Skeletal muscle tissue (tissue), 4 donors: ENCODE results near the gene LRRC41. TPM values are rescaled to one million over a fixed set of nuclear protein-coding genes. Genes with fewer than 3 reads are reported as not detected.

ENCODE experiments used
- H3K27ac ChIP-seq: one replicate; pipeline ENCODE4 v1.7.0; 2013; ENCODE audit warnings: mild to moderate bottlenecking, low read depth, low read length, inconsistent platforms
- H3K27me3 ChIP-seq, 3 donors: one replicate each; pipeline ENCODE4 v1.7.0; 2013; ENCODE audit warnings: low read length in 3 of 3; ENCODE audit not compliant: control insufficient read depth in 3 of 3, insufficient read depth in 3 of 3
- H3K36me3 ChIP-seq, 3 donors: one replicate each; pipeline ENCODE4 v1.7.0; 2013; ENCODE audit warnings: low read length in 3 of 3; ENCODE audit not compliant: control insufficient read depth in 3 of 3, insufficient read depth in 3 of 3
- H3K4me1 ChIP-seq, 3 donors: one replicate each; pipeline ENCODE4 v1.7.0; 2013; ENCODE audit warnings: low read length in 3 of 3, mild to moderate bottlenecking in 3 of 3; ENCODE audit not compliant: control insufficient read depth in 3 of 3, insufficient read depth in 3 of 3
- H3K4me3 ChIP-seq, 3 donors: one replicate each; pipeline ENCODE4 v1.7.0; 2013; ENCODE audit warnings: low read length in 3 of 3
- H3K9ac ChIP-seq, 3 donors: one replicate each; pipeline ENCODE4 v1.7.0; 2013; ENCODE audit warnings: low read length in 3 of 3, mild to moderate bottlenecking in 3 of 3, moderate library complexity in 2 of 3, low read depth in 1 of 3
- H3K9me3 ChIP-seq, 3 donors: one replicate each; pipeline ENCODE4 v1.7.0; 2013; ENCODE audit warnings: low read length in 3 of 3; ENCODE audit not compliant: control insufficient read depth in 3 of 3
- total RNA-seq: library from RNA; depleted of rRNA; stranded (reverse); fragments of >200 nt; gene quantifications from one replicate; pipeline ENCODE4 v1.2.3, GENCODE V29; 2014
- donor health status: Osteomylitis.

LRRC41 gene
- total RNA-seq, 1 donor from 2014 or later: 55.8 TPM

DNA sequence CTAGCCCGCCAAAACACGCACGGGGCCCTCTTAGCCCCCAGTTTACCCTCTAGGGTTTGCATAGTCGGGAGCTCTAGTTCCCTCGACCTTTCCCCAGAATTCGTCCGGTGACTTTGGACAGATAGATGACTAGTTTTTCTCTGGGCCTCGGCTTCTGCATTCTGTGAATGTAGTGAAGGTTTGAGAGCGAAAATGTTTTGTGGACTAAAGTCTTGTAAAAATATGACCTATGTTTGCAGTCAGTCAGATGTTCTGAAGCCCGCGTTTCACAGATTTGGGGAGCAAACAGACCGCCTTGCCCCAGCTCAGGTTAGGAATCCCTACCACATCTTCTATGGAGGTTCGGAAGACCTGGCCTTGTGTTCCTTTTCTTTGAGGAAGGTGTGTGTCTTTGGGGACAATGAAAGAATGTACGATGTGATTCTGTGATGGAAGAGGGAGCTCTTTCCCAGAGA lies 483 bp upstream of the LRRC41 start:
- Histone ChIP-seq H3K36me3 (peaks cover 2 to 5% (median 3%) of the 10 kb centered on the region in 3 donors), H3K4me1 (peaks cover 33 to 51% (median 34%) of the 10 kb centered on the region in 3 donors)

DNA sequence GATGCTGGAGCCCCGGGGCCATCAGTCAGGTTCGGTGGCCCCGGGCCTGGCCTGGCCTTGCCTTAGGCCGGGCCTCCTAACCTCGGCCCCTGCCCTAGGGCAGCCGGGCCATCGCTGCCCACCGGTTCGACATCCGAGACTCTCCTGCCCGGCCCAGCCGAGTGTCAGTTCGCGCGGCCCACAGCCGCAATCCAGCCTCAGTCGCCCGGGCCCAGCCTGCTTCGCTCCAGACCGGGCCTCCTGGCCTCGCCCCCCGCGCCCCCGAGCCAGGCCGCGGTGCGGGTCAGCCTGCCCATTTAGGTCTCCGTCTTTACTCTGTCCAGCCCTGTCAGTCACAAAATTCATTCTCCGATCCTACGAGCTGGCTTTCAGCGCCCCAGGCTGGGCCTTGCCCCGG lies 777 bp downstream of the LRRC41 start:
- H3K36me3 ChIP-seq: peaks cover 3 to 8% (median 7%) of the 10 kb centered on the region in 3 donors
- H3K27ac ChIP-seq: peak overlapping the region; percentile 99
- H3K27me3 ChIP-seq: no peaks in the 10 kb centered on the region
- peaks cover 38 to 48% (median 41%) of the 10 kb centered on the region in 3 donors for H3K4me1 ChIP-seq
- peak overlapping the region; percentile 96 to 98 (median 97) for H3K9ac ChIP-seq
- peak overlapping the region; percentile 71 to 92 (median 89) for H3K4me3 ChIP-seq
- no peaks in the 10 kb centered on the region for H3K9me3 ChIP-seq

More for the DNA sequence above, 483 bp upstream of the LRRC41 start:
- Histone ChIP-seq H3K9ac (peak overlapping the region; percentile 96 to 98 (median 97)), H3K27ac (peak overlapping the region; percentile 99), H3K4me3 (peak overlapping the region; percentile 89 to 98 (median 92)), H3K27me3 (no peaks in the 10 kb centered on the region), H3K9me3 (no peaks in the 10 kb centered on the region)

GRCh38 chr1:46301808-46302640 lies 1.4 kb downstream of the LRRC41 start:
- H3K27ac ChIP-seq: peak overlapping the region; percentile 99
- H3K9ac ChIP-seq: peak overlapping the region; percentile 96 to 98 (median 97)
- H3K4me3 ChIP-seq: peak overlapping the region; percentile 71 to 92 (median 89)
- no peaks in the 10 kb centered on the region for H3K9me3 ChIP-seq
- peaks cover 9 to 12% (median 9%) of the 10 kb centered on the region in 3 donors for H3K36me3 ChIP-seq
- peaks cover 32 to 41% (median 37%) of the 10 kb centered on the region in 3 donors for H3K4me1 ChIP-seq
- H3K27me3 ChIP-seq: no peaks in the 10 kb centered on the region

DNA sequence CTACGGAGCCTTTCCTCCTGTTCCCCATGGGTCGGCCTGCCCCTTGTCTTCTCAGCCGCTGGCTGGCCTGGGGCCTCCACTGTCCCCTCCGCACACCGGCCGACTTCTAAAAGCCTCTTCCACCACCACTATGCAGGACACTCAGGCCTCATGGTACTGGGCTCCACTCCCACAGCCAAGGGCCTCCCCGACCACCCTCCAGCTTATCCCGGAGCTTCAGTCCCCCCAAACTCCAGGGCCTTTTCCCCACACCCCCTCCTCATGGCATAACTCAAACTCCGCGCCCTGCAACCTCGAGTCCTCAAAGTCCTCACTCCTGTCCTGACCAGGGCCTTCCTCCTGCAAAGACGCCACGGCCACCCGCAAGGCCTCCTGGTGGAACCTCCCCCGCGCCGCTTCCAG lies 2.0 kb downstream of the LRRC41 start:
- H3K9me3 ChIP-seq: no peaks in the 10 kb centered on the region
- H3K27ac ChIP-seq: peak overlapping the region; percentile 99
- H3K4me3 ChIP-seq: peak overlapping the region; percentile 71 to 92 (median 89)
- H3K4me1 ChIP-seq: peaks cover 31 to 36% (median 34%) of the 10 kb centered on the region in 3 donors
- peaks cover 14 to 15% (median 14%) of the 10 kb centered on the region in 3 donors for H3K36me3 ChIP-seq
- no peaks in the 10 kb centered on the region for H3K27me3 ChIP-seq
- H3K9ac ChIP-seq: peak overlapping the region; percentile 96 to 98 (median 97)

GRCh38 chr1:46300673-46301405 lies 2.6 kb downstream of the LRRC41 start:
- Histone ChIP-seq H3K4me3 (peak overlapping the region; percentile 71 to 92 (median 89)), H3K4me1 (peaks cover 31 to 36% (median 34%) of the 10 kb centered on the region in 3 donors), H3K9ac (peak overlapping the region; percentile 96 to 98 (median 97)), H3K9me3 (no peaks in the 10 kb centered on the region), H3K36me3 (peaks cover 14 to 19% (median 17%) of the 10 kb centered on the region in 3 donors), H3K27me3 (no peaks in the 10 kb centered on the region), H3K27ac (peak overlapping the region; percentile 99)

- Histone ChIP-seq H3K36me3 (peaks cover 23 to 37% (median 36%) of the 10 kb centered on the region in 3 donors), H3K4me3 (no peak overlapping the region), H3K9me3 (no peaks in the 10 kb centered on the region), H3K27me3 (no peaks in the 10 kb centered on the region), H3K9ac (no peak overlapping the region), H3K27ac (no peak overlapping the region), H3K4me1 (peaks cover 17 to 28% (median 25%) of the 10 kb centered on the region in 3 donors)
These were observed 5.0 kb downstream of the LRRC41 start for GRCh38 chr1:46298387-46298786.

GRCh38 chr1:46295306-46295705 lies 8.1 kb downstream of the LRRC41 start:
- Histone ChIP-seq H3K9me3 (no peaks in the 10 kb centered on the region), H3K4me3 (no peak overlapping the region), H3K4me1 (peaks cover 5 to 16% (median 11%) of the 10 kb centered on the region in 3 donors), H3K27me3 (no peaks in the 10 kb centered on the region), H3K9ac (no peak overlapping the region), H3K27ac (no peak overlapping the region), H3K36me3 (peaks cover 23 to 42% (median 36%) of the 10 kb centered on the region in 3 donors)

- Histone ChIP-seq H3K27ac (no peak overlapping the region), H3K4me3 (no peak overlapping the region), H3K9me3 (no peaks in the 10 kb centered on the region), H3K27me3 (no peaks in the 10 kb centered on the region), H3K4me1 (peaks cover 13 to 15% (median 15%) of the 10 kb centered on the region in 3 donors), H3K9ac (no peak overlapping the region), H3K36me3 (peaks cover 7 to 34% (median 24%) of the 10 kb centered on the region in 3 donors)
These were observed 13.4 kb downstream of the LRRC41 start for GRCh38 chr1:46289976-46290375.

GRCh38 chr1:46289134-46289494 lies 14.3 kb downstream of the LRRC41 start:
- Histone ChIP-seq H3K9ac (no peak overlapping the region), H3K4me3 (no peak overlapping the region), H3K9me3 (no peaks in the 10 kb centered on the region), H3K36me3 (peaks cover 6 to 37% (median 29%) of the 10 kb centered on the region in 3 donors), H3K27me3 (no peaks in the 10 kb centered on the region), H3K27ac (no peak overlapping the region), H3K4me1 (peaks cover 19 to 23% (median 19%) of the 10 kb centered on the region in 3 donors)
